Mesenchymal stem cell (in vitro differentiated cells and primary cell): ENCODE data around the gene SLC5A10.

Experiments
- DNase-seq: peaks from one replicate; pipeline ENCODE4 v3.0.0-alpha.2; 2013
- H2AFZ ChIP-seq: one replicate; pipeline ENCODE4 v1.6.1; 2013; ENCODE audit warnings: low read depth, mild to moderate bottlenecking, control low read depth, inconsistent platforms, low read length, moderate library complexity
- H2AK5ac ChIP-seq: 2 replicates; pipeline ENCODE4 v1.6.1; 2013; ENCODE audit warnings: low read length, moderate library complexity, mild to moderate bottlenecking, inconsistent platforms; ENCODE audit not compliant: severe bottlenecking
- H2BK120ac ChIP-seq: one replicate; pipeline ENCODE4 v1.6.1; 2013; ENCODE audit warnings: low read depth, mild to moderate bottlenecking, inconsistent platforms, low read length, moderate library complexity
- H2BK12ac ChIP-seq, 2 experiments: one replicate each; pipeline ENCODE4 v1.6.1; 2013; ENCODE audit warnings: inconsistent platforms in 2 of 2, low read length in 2 of 2, mild to moderate bottlenecking in 2 of 2, moderate library complexity in 2 of 2, control low read depth in 1 of 2
- H2BK15ac ChIP-seq: one replicate; pipeline ENCODE4 v1.6.1; 2013; ENCODE audit warnings: mild to moderate bottlenecking, low read depth, inconsistent platforms; ENCODE audit not compliant: poor library complexity, severe bottlenecking
- H2BK5ac ChIP-seq: 2 replicates; pipeline ENCODE4 v1.6.1; 2013; ENCODE audit warnings: low read depth, mild to moderate bottlenecking, low read length, control low read depth, inconsistent platforms; ENCODE audit not compliant: poor library complexity, severe bottlenecking
- H3K14ac ChIP-seq, 2 experiments: one replicate each; pipeline ENCODE4 v1.6.1; 2013; ENCODE audit warnings: inconsistent platforms in 2 of 2, low read length in 2 of 2, control low read depth in 1 of 2, mild to moderate bottlenecking in 1 of 2, moderate library complexity in 1 of 2
- H3K18ac ChIP-seq, 2 experiments: one replicate each; pipeline ENCODE4 v1.6.1; 2013; ENCODE audit warnings: inconsistent platforms in 2 of 2, low read length in 2 of 2, control low read depth in 1 of 2, low read depth in 1 of 2, mild to moderate bottlenecking in 1 of 2
- H3K23ac ChIP-seq, 2 experiments: one replicate each; pipeline ENCODE4 v1.6.1; 2013; ENCODE audit warnings: inconsistent platforms in 2 of 2, low read length in 2 of 2, mild to moderate bottlenecking in 2 of 2, moderate library complexity in 2 of 2, control low read depth in 1 of 2
- H3K27ac ChIP-seq: 2 replicates; pipeline ENCODE4 v1.5.1; 2013; ENCODE audit warnings: mild to moderate bottlenecking, moderate library complexity, low read length, control low read depth, inconsistent platforms; ENCODE audit not compliant: poor library complexity, severe bottlenecking
- H3K27me3 ChIP-seq, 2 experiments: 2 replicates each; pipeline versions ENCODE4 v1.6.1 to v1.7.0; 2013; ENCODE audit warnings: low read length in 2 of 2, mild to moderate bottlenecking in 2 of 2, moderate library complexity in 2 of 2, control low read depth in 1 of 2, inconsistent platforms in 1 of 2; ENCODE audit not compliant: control insufficient read depth in 1 of 2, insufficient read depth in 1 of 2
- H3K36me3 ChIP-seq, 2 experiments: 2 replicates each; pipeline versions ENCODE4 v1.6.1 to v1.7.0; 2013; ENCODE audit warnings: low read length in 2 of 2, control low read depth in 1 of 2, inconsistent platforms in 1 of 2, low read depth in 1 of 2, mild to moderate bottlenecking in 1 of 2; ENCODE audit not compliant: insufficient read depth in 2 of 2, control insufficient read depth in 1 of 2
- H3K4ac ChIP-seq, 2 experiments: one replicate each; pipeline ENCODE4 v1.6.1; 2013; ENCODE audit warnings: inconsistent platforms in 2 of 2, low read length in 2 of 2, mild to moderate bottlenecking in 2 of 2, moderate library complexity in 2 of 2, control low read depth in 1 of 2, low read depth in 1 of 2
- H3K4me1 ChIP-seq: 2 replicates; pipeline ENCODE4 v1.6.1; 2013; ENCODE audit warnings: low read depth, low read length, control low read depth; ENCODE audit not compliant: control insufficient read depth, insufficient read depth
- H3K4me2 ChIP-seq: 2 replicates; pipeline ENCODE4 v1.6.1; 2013; ENCODE audit warnings: low read length, mild to moderate bottlenecking, inconsistent platforms; ENCODE audit not compliant: poor library complexity, severe bottlenecking
- H3K4me3 ChIP-seq, 2 experiments: 2 replicates each; pipeline versions ENCODE4 v1.5.1 to v1.7.0; 2013; ENCODE audit warnings: low read length in 2 of 2, mild to moderate bottlenecking in 2 of 2, control low read depth in 1 of 2, low read depth in 1 of 2; ENCODE audit not compliant: insufficient read depth in 1 of 2
- H3K79me1 ChIP-seq: replicated peaks from 2 replicates; pipeline ENCODE4 v1.6.1; 2013; ENCODE audit warnings: mild to moderate bottlenecking, control low read depth, low read length, inconsistent platforms; ENCODE audit not compliant: poor library complexity, severe bottlenecking
- H3K9ac ChIP-seq: 2 replicates; pipeline ENCODE4 v1.7.0; 2013; ENCODE audit warnings: mild to moderate bottlenecking, low read length, moderate library complexity
- H3K9me3 ChIP-seq: 2 replicates; pipeline ENCODE4 v1.7.0; 2013; ENCODE audit warnings: mild to moderate bottlenecking, low read length; ENCODE audit not compliant: control insufficient read depth
- H4K8ac ChIP-seq: one replicate; pipeline ENCODE4 v1.6.1; 2013; ENCODE audit warnings: inconsistent platforms, mild to moderate bottlenecking, low read length, moderate library complexity
- H4K91ac ChIP-seq: one replicate; pipeline ENCODE4 v1.6.1; 2013; ENCODE audit warnings: mild to moderate bottlenecking, low read length, inconsistent platforms
- WGBS: methylation state at CpG from one replicate; pipeline ENCODE4 v1.1.7; 2013; ENCODE audit warnings: mixed read lengths; 5-methylcytosine and 5-hydroxymethylcytosine counted together

SLC5A10 gene

GRCh38 chr17:18961634-18962493 is 9.9 kb downstream of the SLC5A10 start:
- Histone ChIP-seq H3K4me3 (no peak overlapping the region), H3K9ac (peak overlapping the region; percentile 13), H3K79me1 (no peaks in the 10 kb centered on the region), H2AFZ (no peak overlapping the region), H4K91ac (no peak overlapping the region), H2BK120ac (no peak overlapping the region), H3K14ac (no peak overlapping the region), H2BK15ac (no peak overlapping the region), H2AK5ac (peak overlapping the region; percentile 8), H3K27ac (no peak overlapping the region), H3K4ac (peak overlapping the region in 1 of 2 experiments; percentile 4), H3K4me1 (peaks cover 38% of the 10 kb centered on the region), H2BK12ac (peak overlapping the region; percentile 0 to 29), H3K4me2 (no peak overlapping the region), H3K9me3 (no peaks in the 10 kb centered on the region), H3K27me3 (peaks cover 0 to 5% of the 10 kb centered on the region in 2 experiments), H4K8ac (no peak overlapping the region), H3K36me3 (no peaks in the 10 kb centered on the region), H3K23ac (no peak overlapping the region), H2BK5ac (no peak overlapping the region), H3K18ac (no peak overlapping the region)
- 77% methylated on average over 16 of the region's 16 CpGs for WGBS
- DNase-seq: peak; percentile 67

- Histone ChIP-seq H3K4ac (no peak overlapping the region), H3K4me1 (peaks cover 43% of the 10 kb centered on the region), H3K18ac (no peak overlapping the region), H3K9ac (peak overlapping the region; percentile 13), H3K4me2 (no peak overlapping the region), H3K79me1 (no peaks in the 10 kb centered on the region), H2AK5ac (peak overlapping the region; percentile 8), H3K27me3 (peaks cover 0 to 5% of the 10 kb centered on the region in 2 experiments), H4K8ac (peak overlapping the region; percentile 20), H2BK120ac (peak overlapping the region; percentile 64), H3K36me3 (no peaks in the 10 kb centered on the region), H4K91ac (peak overlapping the region; percentile 23), H3K23ac (no peak overlapping the region), H2BK12ac (peak overlapping the region; percentile 29 to 42), H2BK15ac (no peak overlapping the region), H2AFZ (no peak overlapping the region), H3K9me3 (no peaks in the 10 kb centered on the region), H3K4me3 (no peak overlapping the region), H2BK5ac (no peak overlapping the region), H3K27ac (no peak overlapping the region), H3K14ac (no peak overlapping the region)
- 81% methylated on average over 6 of the region's 6 CpGs for WGBS
- no peak for DNase-seq
Measured at GRCh38 chr17:18962494-18962815, 10.5 kb downstream of the SLC5A10 start.

- H3K23ac ChIP-seq: no peak overlapping the region
- H2AFZ ChIP-seq: peak overlapping the region; percentile 49
- H3K4me3 ChIP-seq: no peak overlapping the region
- H3K14ac ChIP-seq: no peak overlapping the region
- H3K4ac ChIP-seq: no peak overlapping the region
- no peak overlapping the region for H3K4me2 ChIP-seq
- H3K9ac ChIP-seq: peak overlapping the region; percentile 13
- no peak for DNase-seq
- H2BK15ac ChIP-seq: no peak overlapping the region
- H3K18ac ChIP-seq: peak overlapping the region; percentile 18 to 21
- H3K27ac ChIP-seq: no peak overlapping the region
- peaks cover 0 to 4% of the 10 kb centered on the region in 2 experiments for H3K36me3 ChIP-seq
- H2AK5ac ChIP-seq: peak overlapping the region; percentile 36
- peaks cover 0 to 3% of the 10 kb centered on the region in 2 experiments for H3K27me3 ChIP-seq
- H3K9me3 ChIP-seq: no peaks in the 10 kb centered on the region
- H4K8ac ChIP-seq: peak overlapping the region; percentile 57
- H3K4me1 ChIP-seq: peaks cover 52% of the 10 kb centered on the region
- H2BK12ac ChIP-seq: peak overlapping the region in 1 of 2 experiments; percentile 24
- 86% methylated on average over 23 of the region's 23 CpGs for WGBS
- H4K91ac ChIP-seq: peak overlapping the region; percentile 61
- H3K79me1 ChIP-seq: no peaks in the 10 kb centered on the region
- H2BK120ac ChIP-seq: no peak overlapping the region
- no peak overlapping the region for H2BK5ac ChIP-seq
Measured at GRCh38 chr17:18963126-18964017, 11.4 kb downstream of the SLC5A10 start.

- Histone ChIP-seq H3K23ac (no peak overlapping the region), H2BK5ac (no peak overlapping the region), H3K9ac (no peak overlapping the region), H2AK5ac (no peak overlapping the region), H2BK120ac (no peak overlapping the region), H3K4me2 (no peak overlapping the region), H4K91ac (no peak overlapping the region), H3K14ac (peak overlapping the region in 1 of 2 experiments; percentile 92), H2BK15ac (no peak overlapping the region), H3K27ac (no peak overlapping the region), H3K18ac (peak overlapping the region in 1 of 2 experiments; percentile 21), H2BK12ac (no peak overlapping the region), H3K79me1 (no peaks in the 10 kb centered on the region), H3K4me1 (peaks cover 52% of the 10 kb centered on the region), H3K4me3 (no peak overlapping the region), H3K27me3 (no peaks in the 10 kb centered on the region), H3K9me3 (no peaks in the 10 kb centered on the region), H2AFZ (no peak overlapping the region), H4K8ac (no peak overlapping the region), H3K4ac (no peak overlapping the region), H3K36me3 (peaks cover 0 to 10% of the 10 kb centered on the region in 2 experiments)
- 97% methylated on average over 9 of the region's 9 CpGs for WGBS
- DNase-seq: no peak
Measured at GRCh38 chr17:18964018-18964351, 12.0 kb downstream of the SLC5A10 start.
